DOHH2 (cell line): ENCODE data around the gene CDK18.

ENCODE experiments used
- CTCF ChIP-seq: fragments of 200-600 bp; sonication (generic); IDR thresholded peaks from one replicate; pipeline ENCODE4 v1.5.1; 2014; ENCODE audit warnings: antibody characterized with exemption, mild to moderate bottlenecking, low read depth, low read length; ENCODE audit not compliant: poor library complexity, severe bottlenecking
- EZH2phosphoT487 ChIP-seq: fragments of 200-600 bp; sonication (generic); IDR thresholded peaks from 2 replicates; pipeline ENCODE4 v1.6.1; 2017; ENCODE audit warnings: borderline replicate concordance, mild to moderate bottlenecking, antibody characterized with exemption, low read length, moderate library complexity, mixed read lengths

GRCh38 chr1:205568469-205569361 lies 64.2 kb downstream of the CDK18 start:
- TF ChIP-seq CTCF (no peak), EZH2phosphoT487 (no peak)
